Ishikawa (cell line): ENCODE results near the gene RNF150.

Experiments used
- CEBPB ChIP-seq: IDR thresholded peaks from 2 replicates; pipeline ENCODE4 v1.6.1; 2012
- EP300 ChIP-seq: IDR thresholded peaks from 2 replicates; pipeline ENCODE4 v1.6.1; 2012; ENCODE audit warnings: borderline replicate concordance
- MAX ChIP-seq: IDR thresholded peaks from 2 replicates; pipeline ENCODE4 v1.6.1; 2012
- REST ChIP-seq: IDR thresholded peaks from 2 replicates; pipeline ENCODE4 v1.6.1; 2012; ENCODE audit warnings: low read depth, mild to moderate bottlenecking
- TAF1 ChIP-seq: IDR thresholded peaks from 2 replicates; pipeline ENCODE4 v1.6.1; 2012; ENCODE audit warnings: low read depth, mild to moderate bottlenecking

GRCh38 chr4:141062651-141063050, 70.6 kb downstream of the RNF150 start:
- TF ChIP-seq TAF1 (no peak), REST (no peak), MAX (no peak), EP300 (no peak), CEBPB (no peak)
